Panc1 (cell line): Measurements from ENCODE around the gene LINGO1.

ENCODE experiments used
- CTCF ChIP-seq: fragments of 450-650 bp; IDR thresholded peaks from 2 replicates; pipeline ENCODE4 v1.5.1; 2017; ENCODE audit warnings: mild to moderate bottlenecking
- POLR2AphosphoS5 ChIP-seq: IDR thresholded peaks from 2 replicates; pipeline ENCODE4 v1.6.1; 2012; ENCODE audit warnings: mild to moderate bottlenecking, low read depth, low read length, moderate library complexity
- REST ChIP-seq, 2 experiments: IDR thresholded peaks; 2 replicates each; pipeline ENCODE4 v1.6.1; 2011 to 2012; ENCODE audit warnings: low read depth in 2 of 2, control low read depth in 1 of 2, low read length in 1 of 2, mild to moderate bottlenecking in 1 of 2, moderate library complexity in 1 of 2; ENCODE audit not compliant: insufficient read depth in 1 of 2
- SIN3A ChIP-seq: IDR thresholded peaks from 2 replicates; pipeline ENCODE4 v1.6.1; 2012; ENCODE audit warnings: low read depth, mild to moderate bottlenecking, low read length, moderate library complexity, borderline replicate concordance; ENCODE audit not compliant: insufficient read depth

DNA sequence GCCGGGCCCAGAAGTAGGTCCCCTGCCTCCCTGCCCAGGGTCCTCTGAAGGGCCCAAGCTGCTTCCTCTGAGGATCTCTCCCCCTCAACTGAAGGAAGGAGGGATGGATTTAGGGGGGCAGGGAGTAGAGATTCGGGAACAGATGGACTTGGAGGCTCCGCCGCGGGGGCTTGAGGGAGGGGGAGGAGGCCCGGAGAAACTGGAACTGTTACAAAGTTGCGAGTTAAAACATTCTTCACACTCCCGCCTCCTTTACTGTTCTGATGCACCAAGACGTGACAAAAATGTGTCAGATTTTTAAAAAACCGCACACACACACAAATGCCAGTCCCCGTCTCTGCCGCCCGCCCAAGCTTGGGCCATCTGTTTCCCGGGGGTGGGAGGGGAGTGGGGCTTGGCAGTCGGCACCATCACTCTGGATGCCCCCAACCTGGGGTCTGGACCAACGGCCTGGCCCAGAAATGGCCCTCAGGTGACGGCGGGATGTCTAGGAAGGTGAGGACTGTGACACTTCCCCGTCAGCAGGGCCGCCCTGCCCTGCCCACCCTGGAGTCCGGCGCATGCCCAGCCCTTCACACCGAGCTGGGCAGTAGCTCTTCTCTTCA, 25.0 kb upstream of the LINGO1 start:
- TF ChIP-seq CTCF (no peak), REST (IDR thresholded peaks at IDR 0.05; ENCODE audit: insufficient read depth in 1 of 2, low read depth in 2 of 2, low read length in 1 of 2) (no peak), POLR2AphosphoS5 (no peak), SIN3A (no peak)
